IMR-90 (cell line): Measurements from ENCODE around the gene SLC9A6. TPM values are rescaled to one million over a fixed set of nuclear protein-coding genes. Genes with fewer than 3 reads are reported as not detected.

Experiments
- ATAC-seq: fragments of 200-7000 bp; cut with Tn5 transposase; 2 replicates; pipeline ENCODE4 v1.9.1; 2020; ENCODE audit warnings: low read depth, mild to moderate bottlenecking, moderate library complexity
- BruUV-seq: library from RNA; stranded (reverse); fragments of 400-500 nt; replicated peaks from 2 replicates; lab custom pipeline; 2021; lab: Mats Ljungman, UMichigan
- CTCF ChIA-PET: fragments of 300-600 bp; formaldehyde crosslinking; extraction: SDS; loops from one replicate; lab custom pipeline; 2021; ENCODE audit warnings: antibody characterized with exemption; lab: Yijun Ruan, JAX
- POLR2A ChIA-PET: fragments of 300-600 bp; sonication (Branson Sonifier 250); formaldehyde crosslinking; loops from one replicate; lab custom pipeline; 2022; ENCODE audit warnings: antibody characterized with exemption; ENCODE audit not compliant: unreplicated experiment; lab: Charles Lee
- DNase-seq: peaks from one replicate; pipeline ENCODE4 v3.0.0; 2013
- H2AFZ ChIP-seq: replicated peaks from 2 replicates; pipeline ENCODE3; 2013; ENCODE audit warnings: low read length, mild to moderate bottlenecking; ENCODE audit not compliant: poor library complexity
- H2AK5ac ChIP-seq: 2 replicates; pipeline ENCODE4 v1.6.1; 2013; ENCODE audit warnings: low read depth, low read length, inconsistent platforms
- H2AK9ac ChIP-seq: replicated peaks from 2 replicates; pipeline ENCODE3; 2013; ENCODE audit warnings: mild to moderate bottlenecking, low read depth, low read length, moderate library complexity; ENCODE audit not compliant: poor library complexity
- H2BK120ac ChIP-seq: 2 replicates; pipeline ENCODE4 v1.6.1; 2013; ENCODE audit warnings: low read depth, low read length, inconsistent platforms
- H2BK15ac ChIP-seq: 3 replicates; pipeline ENCODE4 v1.6.1; 2013; ENCODE audit warnings: low read depth, low read length, inconsistent platforms
- H2BK20ac ChIP-seq: 2 replicates; pipeline ENCODE4 v1.6.1; 2013; ENCODE audit warnings: low read depth, mild to moderate bottlenecking, inconsistent platforms, low read length, moderate library complexity
- H2BK5ac ChIP-seq: 2 replicates; pipeline ENCODE4 v1.6.1; 2013; ENCODE audit warnings: mild to moderate bottlenecking, low read depth, low read length, inconsistent platforms; ENCODE audit not compliant: poor library complexity, severe bottlenecking
- H3K14ac ChIP-seq: replicated peaks from 2 replicates; pipeline ENCODE4 v1.6.1; 2013; ENCODE audit warnings: low read depth, low read length, inconsistent platforms
- H3K18ac ChIP-seq: 2 replicates; pipeline ENCODE4 v1.6.1; 2013; ENCODE audit warnings: low read depth, low read length, control low read depth
- H3K23ac ChIP-seq: 2 replicates; pipeline ENCODE4 v1.6.1; 2013; ENCODE audit warnings: low read depth, low read length, inconsistent platforms
- H3K27ac ChIP-seq: 2 replicates; pipeline ENCODE4 v1.5.1; 2013; ENCODE audit warnings: mild to moderate bottlenecking, control low read depth, low read length; ENCODE audit not compliant: insufficient read depth
- H3K27me3 ChIP-seq: 2 replicates; pipeline ENCODE4 v1.6.1; 2013; ENCODE audit warnings: low read length; ENCODE audit not compliant: control insufficient read depth, insufficient read depth
- H3K36me3 ChIP-seq: 2 replicates; pipeline ENCODE4 v1.6.1; 2013; ENCODE audit warnings: low read length, mixed read lengths; ENCODE audit not compliant: control insufficient read depth, insufficient read depth
- H3K4ac ChIP-seq: 2 replicates; pipeline ENCODE4 v1.6.1; 2013; ENCODE audit warnings: low read depth, low read length, inconsistent platforms
- H3K4me1 ChIP-seq: 2 replicates; pipeline ENCODE4 v1.6.1; 2013; ENCODE audit warnings: low read length, mixed read lengths; ENCODE audit not compliant: control insufficient read depth, insufficient read depth
- H3K4me2 ChIP-seq: 2 replicates; pipeline ENCODE4 v1.6.1; 2013; ENCODE audit warnings: low read depth, mild to moderate bottlenecking, control low read depth, low read length, moderate library complexity
- H3K4me3 ChIP-seq: 2 replicates; pipeline ENCODE4 v1.5.1; 2013; ENCODE audit warnings: low read depth, mild to moderate bottlenecking, control low read depth, low read length, moderate library complexity; ENCODE audit not compliant: insufficient read depth
- H3K56ac ChIP-seq: 2 replicates; pipeline ENCODE4 v1.6.1; 2013; ENCODE audit warnings: low read length, inconsistent platforms; ENCODE audit not compliant: insufficient read depth; ENCODE audit errors: extremely low read depth
- H3K79me1 ChIP-seq, 2 experiments: 2 replicates each; pipeline ENCODE4 v1.6.1; 2013; ENCODE audit warnings: low read length in 2 of 2, inconsistent platforms in 1 of 2, low read depth in 1 of 2
- H3K9ac ChIP-seq: 2 replicates; pipeline ENCODE4 v1.6.1; 2013; ENCODE audit warnings: low read depth, low read length, control low read depth
- H3K9me1 ChIP-seq: 2 replicates; pipeline ENCODE4 v1.6.1; 2013; ENCODE audit warnings: low read length, inconsistent platforms; ENCODE audit not compliant: insufficient read depth
- H3K9me3 ChIP-seq: 2 replicates; pipeline ENCODE4 v1.6.1; 2013; ENCODE audit warnings: low read length; ENCODE audit not compliant: control insufficient read depth, insufficient read depth
- H4K20me1 ChIP-seq: 2 replicates; pipeline ENCODE4 v1.6.1; 2013; ENCODE audit warnings: low read length, inconsistent platforms; ENCODE audit not compliant: insufficient read depth
- H4K5ac ChIP-seq: 2 replicates; pipeline ENCODE4 v1.6.1; 2013; ENCODE audit warnings: mild to moderate bottlenecking, low read depth, low read length, control low read depth
- H4K8ac ChIP-seq, 2 experiments: 2 replicates each; pipeline ENCODE4 v1.6.1; 2013; ENCODE audit warnings: low read depth in 2 of 2, low read length in 2 of 2, control low read depth in 1 of 2, inconsistent platforms in 1 of 2
- H4K91ac ChIP-seq: 2 replicates; pipeline ENCODE4 v1.6.1; 2013; ENCODE audit warnings: low read depth, low read length, inconsistent platforms; ENCODE audit not compliant: insufficient read depth
- BHLHE40 ChIP-seq: fragments of 150-350 bp; IDR thresholded peaks from 2 replicates; pipeline ENCODE4 v1.6.1; 2016; ENCODE audit warnings: mild to moderate bottlenecking, low read depth, low read length
- CEBPB ChIP-seq: IDR thresholded peaks from 2 replicates; pipeline ENCODE4 v1.6.1; 2012; ENCODE audit warnings: low read depth, low read length, improper control_type of control experiment
- CHD1 ChIP-seq: IDR thresholded peaks from 2 replicates; pipeline ENCODE4 v1.6.1; 2012; ENCODE audit warnings: low read depth, low read length, improper control_type of control experiment
- CTCF ChIP-seq: conservative IDR thresholded peaks from 2 replicates; pipeline ENCODE4 v1.5.1; 2012; ENCODE audit warnings: mild to moderate bottlenecking, low read depth, low read length, improper control_type of control experiment
- ELK1 ChIP-seq: fragments of 150-350 bp; IDR thresholded peaks from 2 replicates; pipeline ENCODE4 v1.6.1; 2016; ENCODE audit warnings: low read depth, mild to moderate bottlenecking, low read length, moderate library complexity, borderline replicate concordance
- FOS ChIP-seq: fragments of 150-350 bp; IDR thresholded peaks from 2 replicates; pipeline ENCODE4 v1.6.1; 2016; ENCODE audit warnings: low read depth, low read length
- MAFK ChIP-seq: IDR thresholded peaks from 2 replicates; pipeline ENCODE4 v1.6.1; 2012; ENCODE audit warnings: low read depth, low read length, improper control_type of control experiment
- MXI1 ChIP-seq: IDR thresholded peaks from 2 replicates; pipeline ENCODE4 v1.6.1; 2012; ENCODE audit warnings: low read depth, mild to moderate bottlenecking, low read length, moderate library complexity, borderline replicate concordance
- NFE2L2 ChIP-seq: fragments of 150-350 bp; IDR thresholded peaks from 2 replicates; pipeline ENCODE4 v1.6.1; 2016; ENCODE audit warnings: low read depth, mild to moderate bottlenecking, low read length
- POLR2A ChIP-seq: IDR thresholded peaks from 2 replicates; pipeline ENCODE4 v1.6.1; 2012; ENCODE audit warnings: mild to moderate bottlenecking, low read depth, low read length
- RAD21 ChIP-seq: IDR thresholded peaks from 2 replicates; pipeline ENCODE4 v1.6.1; 2012; ENCODE audit warnings: low read length, improper control_type of control experiment
- RCOR1 ChIP-seq: IDR thresholded peaks from 2 replicates; pipeline ENCODE4 v1.6.1; 2012; ENCODE audit warnings: mild to moderate bottlenecking, low read length, improper control_type of control experiment; ENCODE audit not compliant: insufficient replicate concordance
- RFX5 ChIP-seq: IDR thresholded peaks from 2 replicates; pipeline ENCODE4 v1.8.0; 2012; ENCODE audit warnings: low read depth, mild to moderate bottlenecking, low read length, moderate library complexity
- SMC3 ChIP-seq: fragments of 150-350 bp; IDR thresholded peaks from 2 replicates; pipeline ENCODE4 v1.6.1; 2016; ENCODE audit warnings: low read depth, mild to moderate bottlenecking, antibody characterized with exemption, low read length, moderate library complexity
- USF2 ChIP-seq: fragments of 150-350 bp; IDR thresholded peaks from 2 replicates; pipeline ENCODE4 v1.6.1; 2017; ENCODE audit warnings: mild to moderate bottlenecking, antibody characterized with exemption, low read length, low read depth
- WGBS, 2 experiments: methylation state at CpG; one replicate each; pipeline versions ENCODE4 v1.1.5 to v1.1.7; 2013; ENCODE audit warnings: missing lambda C conversion rate in 2 of 2; ENCODE audit not compliant: insufficient read length in 1 of 2; ENCODE audit errors: extremely low coverage in 2 of 2; 5-methylcytosine and 5-hydroxymethylcytosine counted together
- dilution Hi-C: fragments of 300-500 bp; cut with HindIII; formaldehyde crosslinking; loops from one replicate; pipeline ENCODE4 v1.14.3; 2018; ENCODE audit warnings: low sequenced_read_pairs; ENCODE audit not compliant: unreplicated experiment
- in situ Hi-C: fragments of 300-500 bp; cut with MboI; formaldehyde crosslinking; loops from 3 replicates; pipeline ENCODE4 v1.14.3; 2019; ENCODE audit warnings: low sequenced_read_pairs, inconsistent platforms, mixed read lengths
- intact Hi-C: fragments of 100-400 bp; cut with micrococcal nuclease; formaldehyde crosslinking; loops from 2 replicates; pipeline ENCODE4 v1.10.0; 2022
- polyA plus RNA-seq, 3 experiments: library from polyadenylated mRNA; depleted of rRNA; stranded (reverse); fragments of >200 nt; gene quantifications; 2 replicates each; pipeline ENCODE4 v1.2.3, GENCODE V29; 2012; ENCODE audit warnings: low replicate concordance in 1 of 3
- total RNA-seq: library from RNA; depleted of rRNA; stranded (reverse); fragments of >200 nt; gene quantifications from 2 replicates; pipeline ENCODE4 v1.2.3, GENCODE V29; 2012

The SLC9A6 gene
- total and polyA plus RNA-seq, 2 of the 4 experiments (the other 2 are of a cell fraction), result 6.9 to 19.0 TPM

GRCh38 chrX:136049608-136050007, 64.4 kb downstream of the SLC9A6 start:
- DNase-seq, result no peak
- no peaks in the 10 kb centered on the region for H3K79me1 ChIP-seq
- H3K4me1 ChIP-seq, result peaks cover 6% of the 10 kb centered on the region
- H3K27me3 ChIP-seq, result peaks cover 2% of the 10 kb centered on the region; the same call in 1 of the 2 replicates
- no peak overlapping the region for H2BK5ac ChIP-seq
- no peak overlapping the region for H2AK9ac ChIP-seq
- H2BK120ac ChIP-seq, result no peak overlapping the region
- H3K14ac ChIP-seq, result no peak overlapping the region
- in situ Hi-C loops, result no loop called here
- no peaks in the 10 kb centered on the region for H3K9me3 ChIP-seq
- H2BK20ac ChIP-seq, result no peak overlapping the region
- no peaks in the 10 kb centered on the region for H4K20me1 ChIP-seq
- H3K9ac ChIP-seq, result no peak overlapping the region
- H3K56ac ChIP-seq, result no peak overlapping the region
- no peak overlapping the region for H3K4ac ChIP-seq
- no peak overlapping the region for H2AFZ ChIP-seq
- 0 out of 2 replicates have a peak overlapping the region, but pooled peaks have one; percentile 4 for H2AK5ac ChIP-seq
- H3K18ac ChIP-seq, result no peak overlapping the region
- no CpG with 5 or more reads among the region's 3 CpGs for WGBS, 2 experiments
- H3K9me1 ChIP-seq, result peaks cover 4% of the 10 kb centered on the region; the same call in 1 of the 2 replicates
- ATAC-seq, result no peak
- no peak overlapping the region for H4K8ac ChIP-seq
- no peak overlapping the region for H3K27ac ChIP-seq
- H2BK15ac ChIP-seq, result no peak overlapping the region
- intact Hi-C loops, result no loop called here
- H3K4me3 ChIP-seq, result no peak overlapping the region
- ChIA-PET CTCF (no interaction called here), POLR2A (no interaction called here)
- H3K4me2 ChIP-seq, result no peak overlapping the region
- TF ChIP-seq NFE2L2, result no peak
- no peak for TF ChIP-seq MAFK
- no peak for TF ChIP-seq RCOR1
- TF ChIP-seq RFX5, result no peak
- no peak for TF ChIP-seq MXI1
- TF ChIP-seq CHD1, result no peak
- no peak for TF ChIP-seq FOS
- no peak for TF ChIP-seq ELK1
- TF ChIP-seq CTCF, result no peak
- TF ChIP-seq SMC3, result no peak
- no peak for TF ChIP-seq POLR2A
- TF ChIP-seq BHLHE40, result no peak
- TF ChIP-seq USF2, result no peak
- no peak for TF ChIP-seq RAD21
- TF ChIP-seq CEBPB, result no peak
- no peaks in the 10 kb centered on the region for H3K36me3 ChIP-seq
- no peak overlapping the region for H4K5ac ChIP-seq
- no peak overlapping the region for H4K91ac ChIP-seq
- dilution Hi-C loops, result no loop called here
- no TSS peak for BruUV-seq
- no peak overlapping the region for H3K23ac ChIP-seq
